K562 (cell line): ENCODE measurements around the gene FLII.

Experiments used
- MTA3 ChIP-seq: fragments of 450-650 bp; formaldehyde crosslinking; IDR thresholded peaks from 2 replicates; pipeline ENCODE4 v1.6.1; 2017; ENCODE audit warnings: mild to moderate bottlenecking, borderline replicate concordance
- RAD21 ChIP-seq, 2 experiments: fragments of 250-450 bp in 1 of 2; fragments of 450-650 bp in 1 of 2; sonication (Bioruptor Pico) in 1 of 2; formaldehyde crosslinking in 1 of 2; IDR thresholded peaks in 1 of 2; conservative IDR thresholded peaks in 1 of 2; 2 replicates each; pipeline versions ENCODE4 v1.4.0 to v1.8.0; 2020 to 2022; ENCODE audit warnings: mild to moderate bottlenecking in 2 of 2, moderate library complexity in 1 of 2
- RBFOX2 ChIP-seq: fragments of 200-400 bp; formaldehyde crosslinking; IDR thresholded peaks from 2 replicates; pipeline ENCODE4 v1.6.1; 2017; ENCODE audit warnings: low read depth, mild to moderate bottlenecking, low read length, moderate library complexity
- ZNF174 ChIP-seq: fragments of 250-450 bp; sonication (Bioruptor Pico); IDR thresholded peaks from 2 replicates; pipeline ENCODE4 v1.4.0; 2020; ENCODE audit warnings: mild to moderate bottlenecking

DNA sequence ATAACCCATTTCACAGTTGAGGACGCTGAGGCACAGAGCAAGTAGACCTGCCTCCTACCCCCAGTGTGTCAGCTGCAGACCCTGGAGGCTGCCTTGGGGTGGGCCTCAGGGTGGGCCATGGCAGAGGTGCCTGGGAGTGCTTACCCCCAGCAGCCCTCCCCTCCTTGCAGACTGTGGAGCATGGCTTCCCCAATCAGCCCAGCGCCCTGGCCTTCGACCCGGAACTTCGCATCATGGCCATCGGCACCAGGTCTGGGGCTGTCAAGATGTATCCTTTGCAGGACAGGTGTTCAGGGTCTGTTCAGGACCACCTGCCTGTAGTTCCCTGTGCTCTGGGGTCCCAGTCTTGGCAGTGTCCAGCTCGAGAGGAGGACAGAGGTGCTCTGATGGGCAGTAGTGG is 28.8 kb downstream of the FLII start:
- TF ChIP-seq RBFOX2 (no peak), ZNF174 (CRISPR knock-in tag) (no peak), RAD21 (CRISPR knock-in tag; conservative IDR thresholded peaks at IDR 0.05 in 1 of 2, IDR thresholded peaks at IDR 0.05 in 1 of 2) (no peak), MTA3 (no peak)
